ENCODE data around the gene SCYL3.
"Not testable (repeated sequence)": the region's sequence is repeated elsewhere in the genome, so short reads cannot be mapped to it uniquely, and the experiment has no call there.

Gene SCYL3

DNA sequence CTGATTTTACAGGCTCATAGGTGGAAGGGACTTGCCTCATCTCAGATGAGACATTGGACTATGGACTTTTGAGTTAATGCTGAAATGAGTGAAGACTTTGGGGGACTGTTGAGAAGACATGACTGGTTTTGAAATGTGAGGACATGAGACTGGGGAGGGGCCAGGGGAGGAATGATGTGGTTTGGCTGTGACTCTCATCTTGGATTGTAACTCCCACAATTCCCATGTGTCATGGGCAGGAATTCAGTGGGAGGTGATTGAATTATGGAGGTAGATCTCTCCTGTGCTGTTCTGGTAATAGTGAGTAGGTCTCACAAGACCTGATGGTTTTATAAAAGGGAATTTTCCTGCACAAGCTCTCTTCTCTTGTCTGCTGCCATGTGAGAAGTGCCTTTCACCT, 20.8 kb downstream of the SCYL3 start:
- no peak overlapping the region for H3K4me3 ChIP-seq (ENCODE audit: low read depth, low read length)
- DNase-seq (ENCODE audit: low read depth): no peak
- TF ChIP-seq, protein P1, sequence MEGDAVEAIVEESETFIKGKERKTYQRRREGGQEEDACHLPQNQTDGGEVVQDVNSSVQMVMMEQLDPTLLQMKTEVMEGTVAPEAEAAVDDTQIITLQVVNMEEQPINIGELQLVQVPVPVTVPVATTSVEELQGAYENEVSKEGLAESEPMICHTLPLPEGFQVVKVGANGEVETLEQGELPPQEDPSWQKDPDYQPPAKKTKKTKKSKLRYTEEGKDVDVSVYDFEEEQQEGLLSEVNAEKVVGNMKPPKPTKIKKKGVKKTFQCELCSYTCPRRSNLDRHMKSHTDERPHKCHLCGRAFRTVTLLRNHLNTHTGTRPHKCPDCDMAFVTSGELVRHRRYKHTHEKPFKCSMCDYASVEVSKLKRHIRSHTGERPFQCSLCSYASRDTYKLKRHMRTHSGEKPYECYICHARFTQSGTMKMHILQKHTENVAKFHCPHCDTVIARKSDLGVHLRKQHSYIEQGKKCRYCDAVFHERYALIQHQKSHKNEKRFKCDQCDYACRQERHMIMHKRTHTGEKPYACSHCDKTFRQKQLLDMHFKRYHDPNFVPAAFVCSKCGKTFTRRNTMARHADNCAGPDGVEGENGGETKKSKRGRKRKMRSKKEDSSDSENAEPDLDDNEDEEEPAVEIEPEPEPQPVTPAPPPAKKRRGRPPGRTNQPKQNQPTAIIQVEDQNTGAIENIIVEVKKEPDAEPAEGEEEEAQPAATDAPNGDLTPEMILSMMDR (IDR thresholded peaks at IDR 0.05; ENCODE audit: control insufficient read depth, extremely low read depth, insufficient read depth): no peak

DNA sequence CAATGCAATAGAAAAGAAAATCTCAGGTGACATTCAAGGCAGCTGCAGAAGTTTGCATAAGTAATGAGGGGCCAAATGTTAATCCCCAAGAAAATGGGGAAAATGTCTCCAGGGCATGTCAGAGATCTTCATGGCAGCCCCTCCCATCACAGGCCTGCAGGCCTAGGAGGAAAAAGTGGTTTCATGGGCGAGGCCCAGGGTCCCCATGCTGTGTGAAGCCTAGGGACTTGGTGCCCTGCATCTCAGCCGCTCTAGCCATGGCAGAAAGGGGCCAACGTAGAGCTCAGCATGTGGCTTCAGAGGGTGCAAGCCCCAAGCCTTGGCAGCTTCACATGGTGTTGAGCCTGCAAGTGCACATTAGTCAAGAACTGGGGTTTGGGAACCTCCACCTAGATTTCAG, 21.7 kb downstream of the SCYL3 start:
- DNase-seq (ENCODE audit: low read depth); H3K4me3 ChIP-seq (ENCODE audit: low read depth, low read length): not testable (repeated sequence)

DNA sequence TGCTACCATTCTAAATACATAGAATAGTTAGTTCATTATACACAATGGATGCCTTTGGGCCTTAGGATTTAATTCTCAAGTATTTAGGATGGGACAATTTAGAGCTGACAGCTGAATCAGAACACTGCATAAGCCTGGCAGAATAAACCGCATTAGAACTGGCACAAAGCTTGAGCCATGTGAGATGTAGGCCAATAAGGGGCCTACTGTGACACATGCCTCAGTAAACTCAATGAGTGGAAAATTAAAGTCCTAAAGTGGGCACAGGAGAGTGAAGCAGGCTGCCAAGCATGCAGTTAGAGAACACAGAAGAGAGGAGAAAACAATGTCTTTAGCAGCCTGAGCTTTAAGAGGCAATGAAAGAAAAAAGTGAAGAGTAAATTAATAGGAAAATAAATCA, 24.3 kb downstream of the SCYL3 start:
- H3K4me3 ChIP-seq (ENCODE audit: low read depth, low read length): no peak overlapping the region
- no peak for DNase-seq (ENCODE audit: low read depth)
- TF ChIP-seq, protein P1 (IDR thresholded peaks at IDR 0.05; ENCODE audit: control insufficient read depth, extremely low read depth, insufficient read depth): no peak

DNA sequence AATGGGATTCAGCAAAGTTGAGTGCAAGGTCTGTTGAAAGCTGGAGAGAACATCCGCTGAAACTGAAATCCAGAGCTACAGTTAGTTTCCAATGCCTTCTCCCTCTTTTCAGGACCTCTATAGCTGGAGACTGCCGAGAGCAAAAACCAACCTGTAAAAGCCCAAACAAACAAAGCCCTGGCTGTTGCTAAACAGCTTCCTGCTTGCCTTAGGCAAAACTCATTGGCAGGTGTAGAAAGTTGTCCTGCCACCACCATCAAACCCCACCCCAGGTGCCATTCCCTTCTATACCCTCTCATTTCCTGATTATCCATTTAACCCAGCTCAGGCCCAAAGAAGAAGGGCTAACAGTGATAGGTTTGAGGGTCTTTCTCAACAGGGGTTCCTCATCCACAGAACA, 24.7 kb downstream of the SCYL3 start:
- peak; percentile 61 for DNase-seq (ENCODE audit: low read depth)
- TF ChIP-seq, protein P1 (IDR thresholded peaks at IDR 0.05; ENCODE audit: control insufficient read depth, extremely low read depth, insufficient read depth): no peak
- peak overlapping the region; percentile 14; the same call in 1 of the 2 replicates for H3K4me3 ChIP-seq (ENCODE audit: low read depth, low read length)

DNA sequence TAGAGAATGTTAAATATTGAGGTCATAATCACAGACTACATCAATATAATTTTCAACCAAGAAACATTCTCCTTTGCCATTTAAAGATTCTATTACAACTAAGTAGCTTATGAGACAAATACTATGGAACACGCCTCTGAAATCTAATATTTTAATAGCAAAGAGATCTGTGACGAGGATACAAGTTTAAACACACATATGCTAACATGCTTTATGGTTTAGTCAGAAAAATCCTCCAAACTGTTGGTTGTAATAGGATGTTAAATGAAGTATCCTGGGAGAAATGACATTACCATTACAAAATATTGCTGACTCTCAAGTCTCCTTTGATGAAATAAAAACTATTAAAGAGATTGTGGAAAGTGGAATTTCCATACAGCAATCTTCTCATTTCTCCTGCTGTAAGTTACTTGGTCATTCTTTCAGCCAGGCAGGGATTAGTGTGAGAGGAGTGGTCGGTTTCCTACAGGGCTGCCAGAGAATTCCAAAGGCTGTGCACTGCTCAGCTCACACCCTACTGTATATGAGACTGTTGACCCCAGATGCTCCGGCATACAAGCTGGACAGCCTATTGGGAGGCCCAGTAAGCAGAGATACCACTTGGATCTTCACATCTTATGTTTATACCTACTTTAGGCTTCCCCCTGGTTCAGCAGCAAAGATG, 26.6 kb downstream of the SCYL3 start:
- TF ChIP-seq, protein P1 (IDR thresholded peaks at IDR 0.05; ENCODE audit: control insufficient read depth, extremely low read depth, insufficient read depth): no peak
- H3K4me3 ChIP-seq (ENCODE audit: low read depth, low read length): no peak overlapping the region
- DNase-seq (ENCODE audit: low read depth): no peak

DNA sequence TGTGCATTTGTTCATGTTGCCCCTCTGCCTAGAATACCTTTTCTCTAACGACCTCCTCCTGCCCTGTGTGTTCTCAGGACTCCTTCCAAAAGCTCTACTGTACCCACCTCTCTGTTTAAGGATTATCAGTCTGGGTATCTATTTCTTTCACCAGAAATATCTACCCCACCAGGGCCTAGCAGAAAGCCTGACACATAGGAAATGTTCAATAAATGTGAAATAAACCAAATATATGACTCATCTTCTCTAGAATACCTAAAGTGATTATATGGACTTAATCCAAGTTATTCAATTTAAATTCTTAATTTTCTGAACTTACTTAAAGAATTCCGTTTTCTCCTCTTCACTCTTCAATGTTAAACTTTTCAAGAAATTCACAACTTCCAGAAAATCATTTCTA, 27.1 kb downstream of the SCYL3 start:
- TF ChIP-seq, protein P1 (IDR thresholded peaks at IDR 0.05; ENCODE audit: control insufficient read depth, extremely low read depth, insufficient read depth): no peak
- DNase-seq (ENCODE audit: low read depth): no peak
- no peak overlapping the region for H3K4me3 ChIP-seq (ENCODE audit: low read depth, low read length)

DNA sequence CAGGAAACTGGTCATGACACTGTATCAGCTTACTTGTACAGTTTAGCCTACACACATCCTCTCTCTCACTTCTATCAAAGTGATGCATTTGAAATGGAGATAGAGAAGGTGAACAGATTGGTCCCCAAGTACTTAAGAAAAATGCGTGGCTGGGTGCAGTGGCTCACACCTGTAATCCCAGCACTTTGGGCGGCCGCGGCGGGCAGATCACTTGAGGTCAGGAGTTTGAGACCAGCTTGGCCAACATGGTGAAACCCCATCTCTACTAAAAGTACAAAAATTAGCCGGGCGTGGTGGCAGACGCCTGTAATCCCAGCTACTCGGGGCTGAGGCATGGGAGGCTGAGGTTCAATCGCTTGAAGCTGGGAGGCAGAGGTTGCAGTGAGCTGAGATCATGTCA, 29.2 kb downstream of the SCYL3 start:
- not testable (repeated sequence) for H3K4me3 ChIP-seq (ENCODE audit: low read depth, low read length); DNase-seq (ENCODE audit: low read depth)

DNA sequence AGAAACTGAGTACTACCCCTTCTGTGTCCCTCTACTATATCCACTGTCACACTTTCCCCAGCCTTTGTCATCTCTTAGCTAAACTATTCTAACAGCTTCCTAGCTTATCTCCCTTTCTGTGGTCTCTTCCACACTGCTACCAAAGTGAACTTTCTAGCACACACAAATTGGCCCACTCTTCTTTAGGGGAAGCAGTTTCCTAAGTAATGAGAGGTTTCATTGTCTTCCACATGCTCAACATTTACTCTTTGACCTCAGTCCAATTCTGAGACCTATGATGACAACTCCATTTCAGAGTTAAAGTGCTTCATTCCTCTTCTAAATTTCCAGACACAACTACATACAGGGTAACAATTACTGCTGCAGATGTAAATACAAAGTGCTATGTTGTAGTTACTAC, 32.9 kb downstream of the SCYL3 start:
- no peak for DNase-seq (ENCODE audit: low read depth)
- TF ChIP-seq, protein P1 (IDR thresholded peaks at IDR 0.05; ENCODE audit: control insufficient read depth, extremely low read depth, insufficient read depth): no peak
- no peak overlapping the region for H3K4me3 ChIP-seq (ENCODE audit: low read depth, low read length)

All from LNCaP clone FGC (cell line).